ENCODE results near the gene TSPAN11.

TSPAN11 gene

GRCh38 chr12:31037028-31037427, 110.5 kb downstream of the TSPAN11 start:
- TF ChIP-seq CTCF (IDR thresholded peaks at IDR 0.05; ENCODE audit: low read length) (no peak), EZH2 (IDR thresholded peaks at IDR 0.05; ENCODE audit: borderline replicate concordance, low read length) (no peak)
- no peaks in the 10 kb centered on the region for H3K36me3 ChIP-seq (ENCODE audit: insufficient read depth, low read length)
- H3K27me3 ChIP-seq (ENCODE audit: insufficient read depth, low read length): no peaks in the 10 kb centered on the region
- no peak overlapping the region for H3K4me3 ChIP-seq (ENCODE audit: low read depth, low read length, poor library complexity, severe bottlenecking)
- H3K4me2 ChIP-seq (ENCODE audit: low read length): no peak overlapping the region
- H3K27ac ChIP-seq (ENCODE audit: low read depth, low read length, poor library complexity, severe bottlenecking): peak overlapping the region; percentile 4
- H3K9me3 ChIP-seq (ENCODE audit: low read length): no peaks in the 10 kb centered on the region
- no peak overlapping the region for H2AFZ ChIP-seq (ENCODE audit: low read length)
- H3F3A ChIP-seq (ENCODE audit: insufficient read depth, low read length): no peaks in the 10 kb centered on the region
- no peaks in the 10 kb centered on the region for H4K20me1 ChIP-seq (ENCODE audit: insufficient read depth, low read length)
- H3K4me1 ChIP-seq (ENCODE audit: insufficient read depth, low read length, severe bottlenecking): peaks cover 52% of the 10 kb centered on the region
- no peaks in the 10 kb centered on the region for H3K79me2 ChIP-seq (ENCODE audit: insufficient read depth, low read length)
- no peak overlapping the region for H3K9ac ChIP-seq (ENCODE audit: low read length)
- H3K9me2 ChIP-seq (ENCODE audit: low read depth, low read length): no peaks in the 10 kb centered on the region

DNA sequence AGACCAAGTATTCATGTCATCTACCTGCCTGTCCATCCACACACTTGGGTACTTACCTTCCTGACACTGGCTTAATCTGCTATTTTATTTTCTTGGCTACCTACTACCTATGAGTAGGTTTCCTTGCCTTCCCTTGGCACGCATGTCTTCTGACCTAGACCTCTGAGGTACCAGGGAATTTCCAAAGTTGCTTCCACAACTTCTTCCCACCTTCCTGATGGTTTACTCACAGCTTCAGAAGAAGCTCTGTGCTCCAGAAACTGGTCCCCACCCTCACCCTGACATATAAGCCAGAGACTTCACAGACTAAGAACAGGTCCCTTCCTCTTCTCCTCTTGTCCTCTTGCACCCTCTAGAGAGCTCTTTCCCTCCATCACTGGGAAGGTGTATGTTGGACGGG, 111.4 kb downstream of the TSPAN11 start:
- Histone ChIP-seq H3K9me3 (ENCODE audit: low read length) (no peaks in the 10 kb centered on the region), H3K27me3 (ENCODE audit: insufficient read depth, low read length) (no peaks in the 10 kb centered on the region), H3K9ac (ENCODE audit: low read length) (no peak overlapping the region), H3K9me2 (ENCODE audit: low read depth, low read length) (no peaks in the 10 kb centered on the region), H4K20me1 (ENCODE audit: insufficient read depth, low read length) (no peaks in the 10 kb centered on the region), H3K4me3 (ENCODE audit: low read depth, low read length, poor library complexity, severe bottlenecking) (no peak overlapping the region), H3K79me2 (ENCODE audit: insufficient read depth, low read length) (no peaks in the 10 kb centered on the region), H2AFZ (ENCODE audit: low read length) (no peak overlapping the region), H3K36me3 (ENCODE audit: insufficient read depth, low read length) (no peaks in the 10 kb centered on the region), H3K4me2 (ENCODE audit: low read length) (no peak overlapping the region), H3K4me1 (ENCODE audit: insufficient read depth, low read length, severe bottlenecking) (peaks cover 45% of the 10 kb centered on the region), H3F3A (ENCODE audit: insufficient read depth, low read length) (no peaks in the 10 kb centered on the region), H3K27ac (ENCODE audit: low read depth, low read length, poor library complexity, severe bottlenecking) (no peak overlapping the region)
- TF ChIP-seq CTCF (IDR thresholded peaks at IDR 0.05; ENCODE audit: low read length): no peak; the same call in 1 of the 2 replicates
- no peak for TF ChIP-seq EZH2 (IDR thresholded peaks at IDR 0.05; ENCODE audit: borderline replicate concordance, low read length)

- no peaks in the 10 kb centered on the region for H4K20me1 ChIP-seq (ENCODE audit: insufficient read depth, low read length)
- H3K36me3 ChIP-seq (ENCODE audit: insufficient read depth, low read length): no peaks in the 10 kb centered on the region
- no peaks in the 10 kb centered on the region for H3K9me3 ChIP-seq (ENCODE audit: low read length)
- H3K79me2 ChIP-seq (ENCODE audit: insufficient read depth, low read length): no peaks in the 10 kb centered on the region
- H3K9me2 ChIP-seq (ENCODE audit: low read depth, low read length): no peaks in the 10 kb centered on the region
- TF ChIP-seq CTCF (IDR thresholded peaks at IDR 0.05; ENCODE audit: low read length) (no peak), EZH2 (IDR thresholded peaks at IDR 0.05; ENCODE audit: borderline replicate concordance, low read length) (no peak)
- no peak overlapping the region for H3K9ac ChIP-seq (ENCODE audit: low read length)
- H3K4me2 ChIP-seq (ENCODE audit: low read length): no peak overlapping the region
- H3K4me3 ChIP-seq (ENCODE audit: low read depth, low read length, poor library complexity, severe bottlenecking): no peak overlapping the region
- H3K27me3 ChIP-seq (ENCODE audit: insufficient read depth, low read length): no peaks in the 10 kb centered on the region
- H3F3A ChIP-seq (ENCODE audit: insufficient read depth, low read length): no peaks in the 10 kb centered on the region
- no peak overlapping the region for H3K27ac ChIP-seq (ENCODE audit: low read depth, low read length, poor library complexity, severe bottlenecking)
- no peak overlapping the region for H2AFZ ChIP-seq (ENCODE audit: low read length)
- peaks cover 28% of the 10 kb centered on the region for H3K4me1 ChIP-seq (ENCODE audit: insufficient read depth, low read length, severe bottlenecking)
These were observed 114.6 kb downstream of the TSPAN11 start for GRCh38 chr12:31041033-31041564.

Measured in OCI-LY1 (cell line).